GM18526 (cell line): ENCODE data around the gene BTBD17.

Source experiments
- POLR2A ChIP-seq: IDR thresholded peaks from 3 replicates; pipeline ENCODE4 v1.6.1; 2011; ENCODE audit not compliant: insufficient read length; ENCODE audit errors: extremely low read depth

Gene BTBD17

GRCh38 chr17:74354123-74354522, 7.5 kb downstream of the BTBD17 start:
- TF ChIP-seq POLR2A = no peak

- no peak for TF ChIP-seq POLR2A
Measured at GRCh38 chr17:74353446-74354060, 8.1 kb downstream of the BTBD17 start.

GRCh38 chr17:74351552-74352210, 10.0 kb downstream of the BTBD17 start:
- no peak for TF ChIP-seq POLR2A

- no peak for TF ChIP-seq POLR2A
Measured at GRCh38 chr17:74350486-74350885, 11.2 kb downstream of the BTBD17 start.

- TF ChIP-seq POLR2A = no peak
Measured at GRCh38 chr17:74349120-74349519, 12.5 kb downstream of the BTBD17 start.

GRCh38 chr17:74347646-74348045, 14.0 kb downstream of the BTBD17 start:
- TF ChIP-seq POLR2A = no peak

- TF ChIP-seq POLR2A = no peak
Measured at GRCh38 chr17:74345433-74346241, 16.0 kb downstream of the BTBD17 start.

- TF ChIP-seq POLR2A = no peak
Measured at GRCh38 chr17:74344658-74345057, 17.0 kb downstream of the BTBD17 start.

- no peak for TF ChIP-seq POLR2A
Measured at GRCh38 chr17:74343526-74344284, 18.0 kb downstream of the BTBD17 start.

GRCh38 chr17:74343121-74343520, 18.5 kb downstream of the BTBD17 start:
- TF ChIP-seq POLR2A = no peak

GRCh38 chr17:74342224-74342623, 19.4 kb downstream of the BTBD17 start:
- no peak for TF ChIP-seq POLR2A

GRCh38 chr17:74340470-74341023, 21.1 kb downstream of the BTBD17 start:
- TF ChIP-seq POLR2A = no peak

GRCh38 chr17:74339537-74340195, 22.0 kb downstream of the BTBD17 start:
- no peak for TF ChIP-seq POLR2A

- no peak for TF ChIP-seq POLR2A
Measured at GRCh38 chr17:74337834-74338500, 23.7 kb downstream of the BTBD17 start.
